K562 (cell line): ENCODE results near the gene IL17REL. TPM values are rescaled to one million over a fixed set of nuclear protein-coding genes. Genes with fewer than 3 reads are reported as not detected.

Experiments used
- ATAC-seq: fragments of 200-7000 bp; cut with Tn5 transposase; 3 replicates; pipeline ENCODE4 v1.9.1; 2020; ENCODE audit warnings: moderate library complexity
- BruUV-seq: library from RNA; stranded (reverse); fragments of 400-500 nt; replicated peaks from 2 replicates; lab custom pipeline; 2021; lab: Mats Ljungman, UMichigan
- CTCF ChIA-PET: fragments of 300-600 bp; formaldehyde crosslinking; extraction: SDS; loops from one replicate; lab custom pipeline; 2021; ENCODE audit warnings: low intra/inter-chr PET ratio; lab: Yijun Ruan, JAX
- POLR2A ChIA-PET: fragments of 300-600, 350-650 bp; sonication (Branson Sonifier 250); formaldehyde crosslinking; extraction: SDS; loops from one replicate; lab custom pipeline; 2021; ENCODE audit warnings: antibody characterized with exemption, inconsistent platforms; lab: Yijun Ruan, JAX
- DNase-seq, 4 experiments: peaks; one replicate each; pipeline versions ENCODE4 v3.0.0 to v3.0.0-alpha.2; 2011 to 2018; ENCODE audit warnings: low spot score in 3 of 4, mixed read lengths in 3 of 4; ENCODE audit errors: extremely low read depth in 1 of 4
- FAIRE-seq: peaks from 2 replicates; lab custom pipeline; 2011; peaks lifted over from hg19 to GRCh38; lab: Jason Lieb, UNC
- H2AFZ ChIP-seq: 2 replicates; pipeline ENCODE4 v1.6.0; 2011; ENCODE audit warnings: low read depth, low read length, control low read depth, inconsistent platforms
- H3K27ac ChIP-seq: fragments of 200-600 bp; 3 replicates; pipeline ENCODE4 v1.8.0; 2011; ENCODE audit warnings: low read depth, mild to moderate bottlenecking, control low read depth, inconsistent platforms, low read length, moderate library complexity, mixed read lengths; ENCODE audit errors: extremely low read depth
- H3K27me3 ChIP-seq, 2 experiments: fragments of 300-600 bp in 1 of 2; 2 replicates in 1 of 2; 3 replicates in 1 of 2; pipeline versions ENCODE4 v1.6.0 to v1.8.0; 2011; ENCODE audit warnings: inconsistent platforms in 2 of 2, low read length in 2 of 2, mild to moderate bottlenecking in 1 of 2, mixed read lengths in 1 of 2, moderate library complexity in 1 of 2; ENCODE audit not compliant: control insufficient read depth in 2 of 2, insufficient read depth in 2 of 2
- H3K36me3 ChIP-seq: fragments of 300-600 bp; 3 replicates; pipeline ENCODE4 v1.8.0; 2011; ENCODE audit warnings: mild to moderate bottlenecking, low read length, inconsistent platforms; ENCODE audit not compliant: control insufficient read depth, insufficient read depth
- H3K4me1 ChIP-seq, 2 experiments: fragments of 200-600 bp in 1 of 2; replicated peaks in 1 of 2; 2 replicates in 1 of 2; 3 replicates in 1 of 2; pipeline versions ENCODE4 v1.5.1 to v1.8.0; 2011; ENCODE audit warnings: inconsistent platforms in 2 of 2, low read length in 2 of 2, mild to moderate bottlenecking in 1 of 2, mixed read lengths in 1 of 2, moderate library complexity in 1 of 2; ENCODE audit not compliant: control insufficient read depth in 2 of 2, insufficient read depth in 2 of 2
- H3K4me2 ChIP-seq: 2 replicates; pipeline ENCODE4 v1.6.1; 2011; ENCODE audit warnings: low read length, control low read depth, inconsistent platforms, mixed read lengths; ENCODE audit not compliant: insufficient read depth
- H3K4me3 ChIP-seq: fragments of 200-600 bp; sonication (generic), shearing (Covaris generic); 2 replicates; pipeline ENCODE4 v1.5.1; 2016; ENCODE audit warnings: control low read depth, inconsistent platforms
- H3K79me2 ChIP-seq: fragments of 200-600 bp; 3 replicates; pipeline ENCODE4 v1.8.0; 2011; ENCODE audit warnings: low read length, inconsistent platforms; ENCODE audit not compliant: control insufficient read depth, insufficient read depth
- H3K9ac ChIP-seq, 2 experiments: 2 replicates each; pipeline versions ENCODE4 v1.6.0 to v1.6.1; 2011; ENCODE audit warnings: low read depth in 2 of 2, low read length in 2 of 2, control low read depth in 1 of 2, inconsistent platforms in 1 of 2, mild to moderate bottlenecking in 1 of 2, mixed read lengths in 1 of 2; ENCODE audit not compliant: insufficient read depth in 1 of 2
- H3K9me1 ChIP-seq: one replicate; pipeline ENCODE4 v1.6.0; 2011; ENCODE audit warnings: inconsistent platforms, mild to moderate bottlenecking, low read length, moderate library complexity; ENCODE audit not compliant: control insufficient read depth, insufficient read depth
- H3K9me3 ChIP-seq: replicated peaks from 2 replicates; pipeline ENCODE4 v1.5.1; 2011; ENCODE audit warnings: low read depth, low read length, inconsistent platforms; ENCODE audit not compliant: control insufficient read depth, insufficient read depth
- H4K20me1 ChIP-seq: replicated peaks from 2 replicates; pipeline ENCODE4 v1.6.1; 2011; ENCODE audit warnings: low read length, inconsistent platforms, mixed read lengths; ENCODE audit not compliant: control insufficient read depth, insufficient read depth
- ARNT ChIP-seq, 2 experiments: fragments of 450-650 bp; IDR thresholded peaks; 2 replicates each; pipeline ENCODE4 v1.6.1; 2016; ENCODE audit warnings: mild to moderate bottlenecking in 1 of 2
- CEBPB ChIP-seq: fragments of 450-650 bp; IDR thresholded peaks from 2 replicates; pipeline ENCODE4 v1.6.1; 2016; ENCODE audit warnings: missing genetic modification characterization, missing compliant biosample characterization
- CTCF ChIP-seq, 3 experiments: IDR thresholded peaks in 2 of 3; conservative IDR thresholded peaks in 1 of 3; 2 replicates each; pipeline ENCODE4 v1.5.1; 2011 to 2012; ENCODE audit warnings: low read length in 3 of 3, mild to moderate bottlenecking in 3 of 3, control low read depth in 2 of 3, improper control_type of control experiment in 1 of 3, inconsistent platforms in 1 of 3, low read depth in 1 of 3, mixed read lengths in 1 of 3, moderate library complexity in 1 of 3; ENCODE audit not compliant: insufficient read depth in 2 of 3
- MXI1 ChIP-seq: IDR thresholded peaks from 2 replicates; pipeline ENCODE4 v1.6.1; 2011; ENCODE audit warnings: low read depth, mild to moderate bottlenecking, improper control_type of control experiment, low read length
- PATZ1 ChIP-seq: fragments of 250-450 bp; sonication (Bioruptor Pico); IDR thresholded peaks from 2 replicates; pipeline ENCODE4 v1.5.0; 2020; ENCODE audit warnings: mild to moderate bottlenecking, borderline replicate concordance
- PHF20 ChIP-seq: fragments of 450-650 bp; IDR thresholded peaks from 2 replicates; pipeline ENCODE4 v1.6.1; 2018; ENCODE audit not compliant: partially characterized antibody
- RAD21 ChIP-seq, 2 experiments: fragments of 250-450 bp in 1 of 2; fragments of 450-650 bp in 1 of 2; sonication (Bioruptor Pico) in 1 of 2; formaldehyde crosslinking in 1 of 2; IDR thresholded peaks in 1 of 2; conservative IDR thresholded peaks in 1 of 2; 2 replicates each; pipeline versions ENCODE4 v1.4.0 to v1.8.0; 2020 to 2022; ENCODE audit warnings: mild to moderate bottlenecking in 2 of 2, moderate library complexity in 1 of 2
- XRCC3 ChIP-seq: fragments of 450-650 bp; IDR thresholded peaks from 2 replicates; pipeline ENCODE4 v1.6.1; 2017; ENCODE audit warnings: mild to moderate bottlenecking, moderate library complexity
- ZNF583 ChIP-seq: fragments of 250-450 bp; sonication (Bioruptor Pico); IDR thresholded peaks from 2 replicates; pipeline ENCODE4 v1.4.0; 2020
- WGBS: fragments of 100-300 bp; shearing (Covaris generic); methylation state at CpG from one replicate; pipeline ENCODE4 v1.1.6; 2016; ENCODE audit warnings: low coverage, mixed read lengths; ENCODE audit not compliant: insufficient coverage; ENCODE audit errors: missing lambda C conversion rate; 5-methylcytosine and 5-hydroxymethylcytosine counted together
- in situ Hi-C: fragments of 300-500 bp; cut with MboI; formaldehyde crosslinking; loops from 4 replicates; pipeline ENCODE4 v1.15.0; 2018; ENCODE audit warnings: inconsistent platforms, mixed read lengths
- intact Hi-C: fragments of 100-400 bp; cut with micrococcal nuclease; formaldehyde crosslinking; loops from 2 replicates; pipeline ENCODE4 v1.14.2; 2022
- polyA plus RNA-seq, 8 experiments: library from polyadenylated mRNA; depleted of rRNA in 4 of 8; stranded (reverse) in 5 of 8; unstranded in 3 of 8; fragments of >200 nt; fragmentation: Nextera tagmentation in 2 of 8; fragmentation: Illumina TruSeq in 1 of 8; extraction: Ambion mirVana in 2 of 8; extraction: Trizol in 1 of 8; gene quantifications; 2 replicates each; pipeline versions ENCODE4 v1.2.1 to v1.2.3, GENCODE V29; 2011 to 2014; ENCODE audit warnings: inconsistent platforms in 1 of 8, missing spikeins in 1 of 8
- total RNA-seq, 7 experiments: library from RNA; depleted of rRNA in 6 of 7; stranded (reverse); fragments of >200 nt in 6 of 7; fragmentation: Illumina TruSeq in 2 of 7; extraction: Trizol in 2 of 7; gene quantifications; 2 replicates each; pipeline versions ENCODE4 v1.2.1 to v1.2.3, GENCODE V29; 2011 to 2021; ENCODE audit warnings: low replicate concordance in 1 of 7
- TF ChIP-seq, protein P1 (sequence below): fragments of 450-650 bp; IDR thresholded peaks from 2 replicates; pipeline ENCODE4 v1.6.1; 2016
- TF ChIP-seq, protein P2 (sequence below): fragments of 150-350 bp; conservative IDR thresholded peaks from 2 replicates; pipeline ENCODE4 v1.6.1; 2014; ENCODE audit warnings: low read length

IL17REL gene
- total and polyA plus RNA-seq, 9 of the 15 experiments (the other 6 are each of a cell fraction or from before 2014, with no cell fraction given): 0.05 to 0.42 (median 0.11) TPM; not detected in 4

DNA sequence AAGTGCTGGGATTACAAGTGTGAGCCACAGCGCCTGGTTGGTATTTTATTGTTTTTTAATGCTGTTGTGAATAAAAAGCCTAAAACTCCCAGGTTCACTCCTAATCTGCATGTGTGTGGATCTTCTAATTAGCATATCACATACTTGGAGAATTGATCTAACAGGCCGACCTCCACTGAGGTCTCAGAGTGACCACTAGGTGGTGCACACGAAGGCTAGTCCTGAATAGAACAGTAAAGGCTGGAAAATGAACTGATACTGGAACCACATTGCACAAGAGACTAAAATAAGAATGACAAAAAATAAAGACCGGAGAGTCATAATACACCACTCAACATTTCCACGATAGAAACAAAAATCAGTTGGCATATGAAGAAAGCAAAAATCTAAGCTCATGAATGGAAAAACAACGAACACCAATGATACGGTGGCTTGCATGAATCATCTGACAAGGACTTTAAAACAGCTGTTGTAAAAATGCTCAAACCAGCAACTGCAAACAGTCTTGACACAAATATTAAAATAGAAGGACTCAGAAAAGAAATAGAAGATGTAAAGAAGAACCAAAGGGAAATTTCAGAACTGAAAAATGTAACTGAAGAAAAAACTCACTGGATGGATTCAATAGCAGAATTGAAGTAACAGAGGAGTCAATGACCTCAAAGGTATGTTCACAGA, 32.8 kb downstream of the IL17REL start:
- 35% methylated on average over 6 of the region's 7 CpGs for WGBS
- Histone ChIP-seq H3K27ac (no peak overlapping the region), H3K79me2 (no peaks in the 10 kb centered on the region), H3K9me1 (no peaks in the 10 kb centered on the region), H3K4me3 (no peak overlapping the region), H3K36me3 (no peaks in the 10 kb centered on the region), H3K9me3 (no peaks in the 10 kb centered on the region), H2AFZ (no peak overlapping the region), H3K4me1 (peaks cover 5 to 13% of the 10 kb centered on the region in 2 experiments; a peak in 4 of 5 replicates), H3K4me2 (no peak overlapping the region), H3K9ac (no peak overlapping the region), H3K27me3 (no peaks in the 10 kb centered on the region; a peak in 1 of 5 replicates), H4K20me1 (no peaks in the 10 kb centered on the region)
- peak in 1 of 2 experiments; percentile 20; a peak in 1 of 4 replicates for TF ChIP-seq RAD21 (CRISPR knock-in tag; conservative IDR thresholded peaks at IDR 0.05 in 1 of 2, IDR thresholded peaks at IDR 0.05 in 1 of 2)
- TF ChIP-seq, protein P1, sequence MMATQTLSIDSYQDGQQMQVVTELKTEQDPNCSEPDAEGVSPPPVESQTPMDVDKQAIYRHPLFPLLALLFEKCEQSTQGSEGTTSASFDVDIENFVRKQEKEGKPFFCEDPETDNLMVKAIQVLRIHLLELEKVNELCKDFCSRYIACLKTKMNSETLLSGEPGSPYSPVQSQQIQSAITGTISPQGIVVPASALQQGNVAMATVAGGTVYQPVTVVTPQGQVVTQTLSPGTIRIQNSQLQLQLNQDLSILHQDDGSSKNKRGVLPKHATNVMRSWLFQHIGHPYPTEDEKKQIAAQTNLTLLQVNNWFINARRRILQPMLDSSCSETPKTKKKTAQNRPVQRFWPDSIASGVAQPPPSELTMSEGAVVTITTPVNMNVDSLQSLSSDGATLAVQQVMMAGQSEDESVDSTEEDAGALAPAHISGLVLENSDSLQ: no peak
- TF ChIP-seq, protein P2, sequence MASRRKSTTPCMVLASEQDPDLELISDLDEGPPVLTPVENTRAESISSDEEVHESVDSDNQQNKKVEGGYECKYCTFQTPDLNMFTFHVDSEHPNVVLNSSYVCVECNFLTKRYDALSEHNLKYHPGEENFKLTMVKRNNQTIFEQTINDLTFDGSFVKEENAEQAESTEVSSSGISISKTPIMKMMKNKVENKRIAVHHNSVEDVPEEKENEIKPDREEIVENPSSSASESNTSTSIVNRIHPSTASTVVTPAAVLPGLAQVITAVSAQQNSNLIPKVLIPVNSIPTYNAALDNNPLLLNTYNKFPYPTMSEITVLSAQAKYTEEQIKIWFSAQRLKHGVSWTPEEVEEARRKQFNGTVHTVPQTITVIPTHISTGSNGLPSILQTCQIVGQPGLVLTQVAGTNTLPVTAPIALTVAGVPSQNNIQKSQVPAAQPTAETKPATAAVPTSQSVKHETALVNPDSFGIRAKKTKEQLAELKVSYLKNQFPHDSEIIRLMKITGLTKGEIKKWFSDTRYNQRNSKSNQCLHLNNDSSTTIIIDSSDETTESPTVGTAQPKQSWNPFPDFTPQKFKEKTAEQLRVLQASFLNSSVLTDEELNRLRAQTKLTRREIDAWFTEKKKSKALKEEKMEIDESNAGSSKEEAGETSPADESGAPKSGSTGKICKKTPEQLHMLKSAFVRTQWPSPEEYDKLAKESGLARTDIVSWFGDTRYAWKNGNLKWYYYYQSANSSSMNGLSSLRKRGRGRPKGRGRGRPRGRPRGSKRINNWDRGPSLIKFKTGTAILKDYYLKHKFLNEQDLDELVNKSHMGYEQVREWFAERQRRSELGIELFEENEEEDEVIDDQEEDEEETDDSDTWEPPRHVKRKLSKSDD: no peak
- TF ChIP-seq XRCC3: no peak
- peak; percentile 39; the same call in 1 of the 2 replicates for TF ChIP-seq CEBPB (tag)
- no peak for TF ChIP-seq PATZ1 (CRISPR knock-in tag)
- TF ChIP-seq ZNF583: peak; percentile 92; the same call in 1 of the 2 replicates
- TF ChIP-seq MXI1: no peak
- TF ChIP-seq PHF20: no peak
- TF ChIP-seq ARNT (IDR thresholded peaks at IDR 0.05): 0 out of 4 replicates have a peak, but pooled peaks of 1 of the 2 experiments have one; percentile 38
- TF ChIP-seq CTCF (IDR thresholded peaks at IDR 0.05 in 2 of 3, conservative IDR thresholded peaks at IDR 0.05 in 1 of 3; ENCODE audit: insufficient read depth in 2 of 3, low read depth in 1 of 3, low read length in 3 of 3): peak; percentile 54 to 66 (median 61)
- ChIA-PET CTCF (interaction anchor here (0.5 kb wide), 1 partner anchor 11 kb away, joined by 3 read pairs; no protein-coding TSS in a partner anchor), POLR2A (interaction anchor here (1.4 kb wide), 1 partner anchor 9 kb away, joined by 4 read pairs; no protein-coding TSS in a partner anchor)
- FAIRE-seq (peak; percentile 83), ATAC-seq (peak; percentile 84), DNase-seq (peak; percentile 45 to 67 (median 46))
- intact Hi-C loops (no loop called here), in situ Hi-C loops (no loop called here)
- BruUV-seq: no TSS peak
